OCI-LY7 (cell line): ENCODE data around the gene FGF2. TPM values are rescaled to one million over a fixed set of nuclear protein-coding genes. Genes with fewer than 3 reads are reported as not detected.

ENCODE experiments used
- BruUV-seq: library from RNA; stranded (reverse); fragments of 400-500 nt; replicated peaks from 2 replicates; lab custom pipeline; 2021; lab: Mats Ljungman, UMichigan
- CTCF ChIA-PET: fragments of 300-600 bp; sonication (Branson Sonifier 250); formaldehyde crosslinking; loops from one replicate; lab custom pipeline; 2022; ENCODE audit warnings: antibody characterized with exemption; ENCODE audit not compliant: unreplicated experiment; lab: Charles Lee
- POLR2A ChIA-PET: fragments of 300-600 bp; sonication (Branson Sonifier 250); formaldehyde crosslinking; loops from one replicate; lab custom pipeline; 2022; ENCODE audit warnings: antibody characterized with exemption; lab: Charles Lee
- DNase-seq: peaks from one replicate; pipeline ENCODE4 v3.0.0-alpha.2; 2015; ENCODE audit warnings: low spot score
- H2AFZ ChIP-seq: fragments of 200-600 bp; sonication (generic), shearing (Covaris generic); 2 replicates; pipeline ENCODE4 v1.6.1; 2014; ENCODE audit warnings: mild to moderate bottlenecking, antibody characterized with exemption, low read length, moderate library complexity
- H3K27ac ChIP-seq: fragments of 200-600 bp; sonication (generic); 2 replicates; pipeline ENCODE4 v1.5.1; 2014; ENCODE audit warnings: mixed run types, low read depth, mild to moderate bottlenecking, moderate library complexity, low read length, inconsistent platforms; ENCODE audit not compliant: poor library complexity, severe bottlenecking
- H3K36me3 ChIP-seq: fragments of 200-600 bp; sonication (generic); 2 replicates; pipeline ENCODE4 v1.6.1; 2014; ENCODE audit warnings: mild to moderate bottlenecking, antibody characterized with exemption, low read length, moderate library complexity, mixed read lengths; ENCODE audit not compliant: insufficient read depth
- H3K4me1 ChIP-seq: fragments of 200-600 bp; sonication (generic); 2 replicates; pipeline ENCODE4 v1.5.1; 2014; ENCODE audit warnings: mild to moderate bottlenecking, low read length; ENCODE audit not compliant: insufficient read depth, poor library complexity, severe bottlenecking
- H3K4me2 ChIP-seq: fragments of 200-600 bp; sonication (generic); 2 replicates; pipeline ENCODE4 v1.6.1; 2014; ENCODE audit warnings: mild to moderate bottlenecking, low read length
- H3K4me3 ChIP-seq: fragments of 200-600 bp; sonication (generic); 2 replicates; pipeline ENCODE4 v1.5.1; 2014; ENCODE audit warnings: mild to moderate bottlenecking, low read depth, low read length; ENCODE audit not compliant: poor library complexity, severe bottlenecking
- H3K79me2 ChIP-seq: fragments of 200-600 bp; sonication (generic); 2 replicates; pipeline ENCODE4 v1.6.1; 2016; ENCODE audit warnings: low read depth, mild to moderate bottlenecking, low read length, moderate library complexity, mixed read lengths; ENCODE audit not compliant: insufficient read depth
- H3K9me2 ChIP-seq: fragments of 200-600 bp; sonication (generic); 2 replicates; pipeline ENCODE4 v1.6.1; 2016; ENCODE audit warnings: mild to moderate bottlenecking, low read length, mixed read lengths; ENCODE audit not compliant: insufficient read depth
- H3K9me3 ChIP-seq: fragments of 200-600 bp; sonication (generic); 2 replicates; pipeline ENCODE4 v1.6.1; 2014; ENCODE audit warnings: mild to moderate bottlenecking, mixed run types, low read length, mixed read lengths
- H4K20me1 ChIP-seq: fragments of 200-600 bp; sonication (generic); 2 replicates; pipeline ENCODE4 v1.6.1; 2014; ENCODE audit warnings: mild to moderate bottlenecking, antibody characterized with exemption, low read length, moderate library complexity, mixed read lengths; ENCODE audit not compliant: insufficient read depth
- CTCF ChIP-seq: fragments of 200-600 bp; sonication (generic); conservative IDR thresholded peaks from 2 replicates; pipeline ENCODE4 v1.5.1; 2014; ENCODE audit warnings: mild to moderate bottlenecking, antibody characterized with exemption, low read length, moderate library complexity, mixed read lengths
- EZH2phosphoT487 ChIP-seq: fragments of 200-600 bp; sonication (generic); IDR thresholded peaks from 2 replicates; pipeline ENCODE4 v1.6.1; 2018; ENCODE audit warnings: low read depth, borderline replicate concordance, mild to moderate bottlenecking, mixed run types, antibody characterized with exemption, low read length, moderate library complexity, mixed read lengths
- intact Hi-C: fragments of 100-400 bp; cut with micrococcal nuclease; formaldehyde crosslinking; loops from one replicate; pipeline ENCODE4 v1.10.0; 2022; ENCODE audit not compliant: unreplicated experiment
- total RNA-seq, 2 experiments: library from RNA; depleted of rRNA in 1 of 2; stranded (reverse); fragments of >200 nt in 1 of 2; shearing (Covaris generic) in 1 of 2; gene quantifications; 2 replicates each; pipeline ENCODE4 v1.2.3, GENCODE V29; 2014 to 2022

The FGF2 gene
- total RNA-seq, 2 experiments from 2014 or later = 0.53 TPM; not detected in 1

DNA sequence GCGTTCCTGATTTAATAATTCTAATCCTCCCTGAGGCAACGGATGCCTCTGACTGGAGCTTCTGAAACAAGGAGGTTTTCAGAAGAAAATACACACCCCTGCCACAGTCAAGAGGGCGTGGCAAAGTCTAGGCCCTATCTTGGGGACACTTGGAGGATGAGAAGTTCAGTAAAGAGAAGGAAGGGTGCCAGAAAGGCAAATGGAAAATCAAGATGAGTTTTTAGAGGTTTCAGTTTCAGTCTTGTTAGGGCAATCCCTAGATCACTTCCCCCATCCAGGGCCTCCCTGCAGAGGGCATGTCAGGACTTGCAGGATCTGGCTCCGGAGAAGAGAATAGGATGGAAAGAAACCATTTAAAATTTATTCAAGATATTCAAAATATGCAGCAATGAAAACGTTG, 28.5 kb upstream of the FGF2 start:
- Histone ChIP-seq H3K4me1 (no peaks in the 10 kb centered on the region), H3K4me2 (no peak overlapping the region), H4K20me1 (no peaks in the 10 kb centered on the region), H2AFZ (no peak overlapping the region), H3K9me3 (no peaks in the 10 kb centered on the region), H3K4me3 (no peak overlapping the region), H3K9me2 (no peaks in the 10 kb centered on the region), H3K36me3 (no peaks in the 10 kb centered on the region), H3K79me2 (no peaks in the 10 kb centered on the region), H3K27ac (no peak overlapping the region)
- TF ChIP-seq CTCF (no peak), EZH2phosphoT487 (no peak)
- POLR2A ChIA-PET = interaction anchor here (0.5 to 1.3 kb wide), 2 partner anchors 22 to 148 kb away, joined by 3 read pairs; no protein-coding TSS in a partner anchor
- DNase-seq = no peak
- CTCF ChIA-PET = no interaction called here
- BruUV-seq = no TSS peak
- intact Hi-C loops = no loop called here

GRCh38 chr4:122798917-122799316, 27.7 kb upstream of the FGF2 start:
- TF ChIP-seq CTCF = no peak
- no peak for TF ChIP-seq EZH2phosphoT487
- Histone ChIP-seq H3K79me2 (no peaks in the 10 kb centered on the region), H3K4me2 (no peak overlapping the region), H2AFZ (no peak overlapping the region), H3K9me2 (no peaks in the 10 kb centered on the region), H3K4me1 (no peaks in the 10 kb centered on the region), H3K27ac (no peak overlapping the region), H3K36me3 (no peaks in the 10 kb centered on the region), H3K9me3 (no peaks in the 10 kb centered on the region), H3K4me3 (no peak overlapping the region), H4K20me1 (no peaks in the 10 kb centered on the region)
- no TSS peak for BruUV-seq
- POLR2A ChIA-PET = interaction anchor here (0.6 to 1.3 kb wide), 3 partner anchors 22 to 210 kb away, joined by 3 read pairs; no protein-coding TSS in a partner anchor
- no peak for DNase-seq
- intact Hi-C loops = no loop called here
- CTCF ChIA-PET = no interaction called here

GRCh38 chr4:122803788-122804208, 22.8 kb upstream of the FGF2 start:
- BruUV-seq = no TSS peak
- Histone ChIP-seq H3K9me2 (no peaks in the 10 kb centered on the region), H3K4me3 (no peak overlapping the region), H3K4me1 (no peaks in the 10 kb centered on the region), H4K20me1 (no peaks in the 10 kb centered on the region), H2AFZ (no peak overlapping the region), H3K4me2 (no peak overlapping the region), H3K79me2 (no peaks in the 10 kb centered on the region), H3K9me3 (no peaks in the 10 kb centered on the region), H3K36me3 (no peaks in the 10 kb centered on the region), H3K27ac (no peak overlapping the region)
- TF ChIP-seq EZH2phosphoT487 = no peak
- TF ChIP-seq CTCF = no peak
- ChIA-PET CTCF (no interaction called here), POLR2A (interaction anchor here (0.6 to 1.0 kb wide), 2 partner anchors 10 to 1985 kb away, joined by 3 to 4 read pairs; no protein-coding TSS in a partner anchor)
- no peak for DNase-seq
- intact Hi-C loops = no loop called here
